GM18508 (cell line): ENCODE data around the gene HIVEP3.

Experiments used
- ATAC-seq: cut with Tn5 transposase; IDR thresholded peaks from one replicate; pipeline ENCODE4 v1.9.1; 2021; ENCODE audit warnings: moderate number of reproducible peaks; ENCODE audit not compliant: insufficient read depth, unreplicated experiment

Gene HIVEP3

DNA sequence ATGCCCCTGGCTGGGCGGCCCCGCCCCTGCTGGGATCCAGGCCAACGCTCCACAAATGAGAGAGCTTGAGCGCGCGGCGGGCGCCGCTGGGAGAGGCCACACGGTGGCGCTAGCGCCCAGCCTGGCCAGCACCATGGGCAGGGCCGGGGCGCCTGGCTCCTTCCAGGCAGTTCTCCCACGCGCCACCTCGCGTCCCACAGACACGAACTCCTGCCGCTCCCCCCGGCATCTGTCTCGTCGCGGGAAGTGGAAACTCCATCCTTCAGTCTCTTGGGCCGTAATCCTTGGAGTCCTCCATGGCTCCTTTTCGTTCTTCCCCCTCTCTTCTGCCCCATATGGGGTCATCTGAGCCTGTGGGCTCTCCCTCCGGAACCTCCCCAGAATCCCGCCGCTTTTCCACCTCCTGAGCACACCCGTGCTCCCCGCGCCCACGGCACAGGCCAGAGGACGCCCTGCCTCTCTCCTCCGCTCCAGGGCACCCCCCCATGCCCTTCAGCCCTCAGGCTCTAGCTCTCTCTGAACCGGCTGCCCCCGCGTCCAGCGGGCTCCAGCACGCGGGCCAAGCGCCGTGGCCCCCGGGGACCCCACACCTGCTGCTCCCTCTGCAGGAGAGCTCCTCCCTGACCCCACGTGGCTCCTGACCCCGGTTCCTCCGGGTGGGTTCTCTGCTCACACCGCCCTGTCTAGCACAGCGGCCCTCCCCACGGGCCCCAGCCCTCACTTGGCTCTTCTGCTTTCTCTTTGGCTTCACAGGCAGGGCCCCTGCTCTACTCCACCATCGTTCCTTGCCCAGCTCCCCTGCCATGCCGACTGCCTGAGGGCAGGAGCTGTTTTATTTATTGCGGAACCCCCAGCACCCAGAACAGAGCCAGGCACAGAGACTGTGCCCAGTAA lies 402.3 kb downstream of the HIVEP3 start:
- no peak for ATAC-seq

- ATAC-seq = no peak
Measured at GRCh38 chr1:41515778-41516167, 402.9 kb downstream of the HIVEP3 start.

- ATAC-seq = no peak
Measured at GRCh38 chr1:41515131-41515678, 403.5 kb downstream of the HIVEP3 start.

DNA sequence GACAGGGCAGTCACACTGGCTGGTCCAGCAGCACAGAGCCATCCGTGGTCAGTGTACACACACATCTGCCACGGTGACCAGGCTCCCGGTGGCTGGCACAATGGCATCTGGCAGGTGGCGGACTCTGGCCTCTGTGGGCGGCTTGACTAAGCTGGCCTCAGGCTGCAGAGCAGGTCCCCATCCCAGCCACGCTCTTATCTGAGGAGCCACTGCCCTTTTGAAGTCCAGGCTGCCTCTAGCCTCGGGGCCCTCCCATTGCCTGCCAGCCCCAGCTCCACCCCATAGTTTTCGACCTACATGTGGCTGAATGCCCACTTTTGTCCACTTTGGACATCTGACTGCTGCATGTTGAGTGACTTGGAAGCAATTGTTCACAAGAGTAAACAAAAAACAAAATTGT lies 404.3 kb downstream of the HIVEP3 start:
- ATAC-seq = no peak

- no peak for ATAC-seq
Measured at GRCh38 chr1:41513383-41513735, 405.4 kb downstream of the HIVEP3 start.

- ATAC-seq = no peak
Measured at GRCh38 chr1:41512701-41513382, 405.9 kb downstream of the HIVEP3 start.

- no peak for ATAC-seq
Measured at GRCh38 chr1:41511239-41511540, 407.5 kb downstream of the HIVEP3 start.

DNA sequence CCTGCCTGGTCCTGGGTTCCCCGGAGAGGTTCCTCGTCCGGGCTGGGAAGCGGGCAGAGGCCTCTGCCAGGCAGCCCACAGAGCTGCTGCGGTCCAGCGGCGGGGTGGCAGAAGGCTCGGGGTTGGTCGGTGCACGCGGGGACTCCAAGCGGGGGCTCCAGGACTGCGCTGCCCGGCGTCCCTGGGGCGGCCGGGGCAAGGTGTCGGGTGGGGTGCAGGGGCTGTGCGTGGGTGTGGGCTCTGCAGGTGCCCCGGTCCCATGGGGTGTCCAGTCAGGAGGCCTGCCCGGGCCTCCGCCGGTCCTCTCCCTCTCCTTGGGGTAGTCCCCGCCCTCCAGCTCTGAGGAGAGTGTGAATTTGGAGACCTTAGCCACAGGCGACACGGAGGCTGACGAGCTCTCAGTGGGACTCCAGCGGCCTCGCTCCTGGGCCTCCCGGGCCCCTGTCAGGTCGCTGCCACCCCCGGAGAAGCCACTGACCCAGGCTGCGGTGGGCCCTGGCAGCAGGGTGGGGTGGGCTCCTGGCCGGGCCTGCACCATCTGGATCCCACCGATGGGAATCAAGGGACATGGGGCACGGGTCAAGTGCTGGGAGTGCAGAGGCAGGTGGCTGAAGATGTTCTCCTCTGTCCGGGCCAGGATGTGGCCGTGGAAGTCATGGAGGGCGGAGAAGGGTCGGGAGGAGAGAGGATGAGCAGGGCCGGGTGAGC lies 408.0 kb downstream of the HIVEP3 start:
- no peak for ATAC-seq

- no peak for ATAC-seq
Measured at GRCh38 chr1:41509270-41509671, 409.5 kb downstream of the HIVEP3 start.

- no peak for ATAC-seq
Measured at GRCh38 chr1:41508290-41508689, 410.4 kb downstream of the HIVEP3 start.

DNA sequence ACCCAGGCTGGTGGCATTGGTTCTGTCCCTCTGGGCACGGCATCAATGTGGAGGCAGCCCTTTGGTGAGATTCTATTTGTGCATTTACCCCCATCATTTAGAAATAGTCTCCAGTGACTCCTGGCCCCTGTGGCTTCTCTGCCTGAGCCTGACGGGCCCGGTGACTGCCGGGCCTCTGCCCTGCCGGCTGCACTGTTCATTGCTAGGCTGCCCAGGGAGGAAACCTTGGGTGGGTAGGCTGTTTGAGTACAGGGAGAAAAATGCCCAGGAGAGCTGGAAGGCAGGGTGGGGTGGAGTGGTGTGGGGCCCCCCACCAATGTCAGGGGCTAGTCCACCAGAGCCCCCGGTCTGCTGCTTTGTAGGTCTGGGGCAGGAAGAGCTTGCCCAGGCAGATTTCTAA lies 410.9 kb downstream of the HIVEP3 start:
- no peak for ATAC-seq

DNA sequence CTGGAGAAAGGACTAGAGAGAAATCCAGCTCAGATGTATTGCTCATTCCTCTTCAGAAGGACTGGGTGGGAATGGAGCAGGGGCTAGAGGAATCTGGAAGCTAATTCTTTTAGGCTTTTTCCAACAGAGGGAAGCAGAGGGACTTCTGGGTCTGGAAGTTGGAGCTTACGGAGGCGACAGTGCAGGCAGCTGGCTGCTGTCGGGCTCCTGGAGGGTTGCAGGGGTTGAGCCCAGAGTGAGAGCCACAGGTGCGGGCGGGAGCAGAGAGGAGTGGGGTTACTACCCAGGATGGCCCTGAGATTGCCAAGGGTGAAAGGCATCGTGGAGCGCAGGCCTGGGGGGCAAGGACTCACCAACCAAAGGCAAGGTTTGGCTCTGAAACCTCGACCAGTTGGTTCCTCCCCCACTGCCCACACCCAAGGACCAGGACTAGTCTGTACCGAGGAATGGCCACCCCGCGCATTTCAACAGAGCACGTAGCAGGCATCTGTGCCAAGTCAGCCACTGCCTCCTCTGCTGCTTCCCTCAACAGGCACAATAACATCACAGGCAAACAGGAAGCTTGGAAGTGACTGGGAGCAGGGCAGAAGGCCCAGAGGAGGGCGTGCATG lies 411.5 kb downstream of the HIVEP3 start:
- ATAC-seq = no peak

DNA sequence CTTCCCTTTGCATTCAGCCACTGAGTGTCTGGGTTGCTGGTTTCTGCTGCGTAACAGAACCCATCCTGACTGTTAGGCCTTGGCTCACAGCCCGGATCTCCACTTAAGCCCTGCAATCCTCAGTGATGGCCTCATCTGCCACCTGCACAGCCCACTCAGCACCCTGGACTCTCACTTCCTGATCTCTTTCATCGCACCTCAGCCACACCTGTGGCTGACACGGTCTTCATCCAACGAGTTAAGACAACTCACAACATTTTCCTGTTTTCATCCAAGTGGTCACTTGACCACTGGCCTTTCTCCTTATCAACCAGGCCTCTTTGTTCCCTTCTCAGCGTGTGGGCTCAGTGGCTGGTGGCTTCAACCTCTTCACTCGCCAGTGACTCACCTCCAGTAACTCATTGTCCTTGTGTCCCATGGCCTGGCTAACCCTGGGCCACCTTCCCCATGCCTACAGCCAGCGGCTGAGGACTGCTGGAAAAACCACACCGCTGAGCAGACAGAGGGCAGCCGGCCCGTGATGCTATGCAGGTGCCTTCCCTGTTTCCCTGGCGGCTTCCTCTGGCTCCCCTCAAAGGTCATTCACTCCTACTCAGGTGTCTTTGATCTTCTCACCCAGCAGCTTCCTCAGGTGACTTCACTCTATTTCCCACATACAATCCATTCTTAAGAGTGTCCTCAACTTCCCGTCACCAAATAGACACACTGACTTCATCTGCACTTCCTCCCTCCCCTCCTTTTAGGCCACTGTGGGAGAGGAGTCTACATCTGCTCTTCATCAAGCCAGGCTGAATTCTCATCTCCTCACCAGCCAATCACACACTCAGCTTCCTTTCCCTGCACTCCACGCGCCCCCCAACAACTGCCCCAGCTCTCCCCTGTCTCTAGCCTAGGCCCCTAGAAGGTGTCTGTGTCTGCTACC lies 414.3 kb downstream of the HIVEP3 start:
- ATAC-seq = no peak

DNA sequence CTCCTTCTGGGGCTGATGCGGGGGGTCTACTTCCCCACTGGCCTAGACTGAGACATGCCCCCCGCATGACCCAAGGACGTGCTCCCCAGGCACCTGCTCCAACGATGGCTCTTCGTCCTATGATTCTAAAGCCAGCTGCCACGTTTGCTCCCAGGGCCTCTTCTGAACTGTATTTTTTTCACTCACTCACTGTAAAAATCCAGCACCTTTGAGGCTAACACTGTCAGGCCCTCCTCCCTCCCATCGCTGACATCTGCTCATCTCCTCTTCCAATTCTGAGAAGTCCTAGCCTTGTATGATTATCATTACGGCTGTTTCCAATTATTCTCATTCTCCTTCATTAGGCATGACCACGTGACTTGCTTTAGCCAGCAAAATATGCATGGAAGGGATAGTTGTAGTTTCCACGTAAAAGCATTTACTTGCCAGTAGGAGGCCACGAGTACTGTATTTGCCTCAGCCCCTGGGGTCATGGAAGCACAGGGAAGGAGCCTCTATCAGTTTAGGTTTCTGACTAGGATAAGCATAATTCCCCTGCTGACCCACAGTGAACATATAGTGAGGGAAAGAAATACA lies 415.1 kb downstream of the HIVEP3 start:
- no peak for ATAC-seq

GRCh38 chr1:41502912-41503311 lies 415.8 kb downstream of the HIVEP3 start:
- no peak for ATAC-seq

- no peak for ATAC-seq
Measured at GRCh38 chr1:41501581-41501980, 417.1 kb downstream of the HIVEP3 start.

GRCh38 chr1:41500781-41501518 lies 417.8 kb downstream of the HIVEP3 start:
- no peak for ATAC-seq

GRCh38 chr1:41500378-41500777 lies 418.3 kb downstream of the HIVEP3 start:
- ATAC-seq = no peak

GRCh38 chr1:41499591-41499990 lies 419.1 kb downstream of the HIVEP3 start:
- ATAC-seq = no peak
